Sigmoid colon (tissue), 7 donors: ENCODE data around the gene FOXO6. TPM values are rescaled to one million over a fixed set of nuclear protein-coding genes. Genes with fewer than 3 reads are reported as not detected.

ENCODE experiments used
- DNase-seq: peaks from one replicate; pipeline ENCODE4 v3.0.0-alpha.2; 2019
- H3K27ac ChIP-seq, 4 donors: fragments of 200-600 bp; sonication (generic); one replicate each; pipeline ENCODE4 v1.5.1; 2016 to 2019; ENCODE audit warnings: mild to moderate bottlenecking in 1 of 4
- H3K27me3 ChIP-seq, 3 donors: fragments of 200-600 bp; sonication (generic); one replicate each; pipeline ENCODE4 v1.5.1; 2019; ENCODE audit warnings: mild to moderate bottlenecking in 1 of 3
- H3K36me3 ChIP-seq, 4 donors: fragments of 200-600 bp; sonication (generic); one replicate each; pipeline ENCODE4 v1.5.1; 2016 to 2019
- H3K4me1 ChIP-seq, 4 donors: fragments of 200-600 bp; sonication (generic); one replicate each; pipeline ENCODE4 v1.5.1; 2017 to 2019
- H3K4me3 ChIP-seq, 4 donors: fragments of 200-600 bp; sonication (generic); one replicate each; pipeline ENCODE4 v1.5.1; 2017 to 2019; ENCODE audit warnings: mild to moderate bottlenecking in 2 of 4, moderate library complexity in 1 of 4
- H3K9me3 ChIP-seq, 4 donors: fragments of 200-600 bp in 3 of 4; sonication (generic) in 3 of 4; one replicate each; pipeline versions ENCODE4 v1.5.1 to v1.6.1; 2013 to 2019
- CTCF ChIP-seq, 4 experiments: fragments of 450-650 bp in 3 of 4; fragments of 200-600 bp in 1 of 4; IDR thresholded peaks; one replicate each; pipeline ENCODE4 v1.5.1; 2016 to 2019; ENCODE audit warnings: antibody characterized with exemption in 4 of 4, mild to moderate bottlenecking in 3 of 4, moderate library complexity in 2 of 4
- EP300 ChIP-seq, 4 donors: sonication (generic); formaldehyde crosslinking; IDR thresholded peaks; one replicate each; pipeline ENCODE4 v1.6.1; 2017; ENCODE audit warnings: antibody characterized with exemption in 4 of 4
- POLR2A ChIP-seq, 2 donors: fragments of 450-650 bp; IDR thresholded peaks; one replicate each; pipeline ENCODE4 v1.6.1; 2016; ENCODE audit warnings: antibody characterized with exemption in 2 of 2, mild to moderate bottlenecking in 2 of 2, moderate library complexity in 2 of 2
- POLR2AphosphoS5 ChIP-seq, 4 donors: sonication (generic); formaldehyde crosslinking; IDR thresholded peaks; one replicate each; pipeline ENCODE4 v1.6.1; 2017; ENCODE audit warnings: antibody characterized with exemption in 4 of 4
- WGBS, 2 donors: extraction: QIAGEN DNeasy Blood & Tissue Kit; methylation state at CpG; one replicate each; pipeline ENCODE4 v1.1.7; 2013; 5-methylcytosine and 5-hydroxymethylcytosine counted together
- intact Hi-C: fragments of 100-400 bp; cut with DNase I; formaldehyde crosslinking; loops from one replicate; pipeline ENCODE4 v1.15.1; 2023
- polyA plus RNA-seq, 3 donors: library from polyadenylated mRNA; stranded (reverse); fragments of 200-250 nt; gene quantifications; one replicate each; pipeline ENCODE4 v1.2.3, GENCODE V29; 2013
- total RNA-seq, 4 donors: library from RNA; depleted of rRNA; stranded (reverse); fragments of >200 nt; gene quantifications; one replicate each; pipeline ENCODE4 v1.1.0, GENCODE V29; 2016
- donor health status: healthy with polysubstance abuse.
- donor health status: Bipolar disorder and iron deficiency.
- donor health status: healthy.

Gene FOXO6
- total and polyA plus RNA-seq, 7 donors = 0.20 to 1.4 (median 0.81) TPM; not detected in 2

- intact Hi-C loops = no loop called here
- Histone ChIP-seq H3K36me3 (no peaks in the 10 kb centered on the region), H3K27ac (no peak overlapping the region), H3K4me3 (no peak overlapping the region), H3K4me1 (peaks cover 0 to 39% (median 34%) of the 10 kb centered on the region in 4 donors), H3K27me3 (no peaks in the 10 kb centered on the region), H3K9me3 (no peaks in the 10 kb centered on the region)
- no peak for DNase-seq
- no peak for TF ChIP-seq POLR2AphosphoS5 (IDR thresholded peaks at IDR 0.05)
- no peak for TF ChIP-seq CTCF (IDR thresholded peaks at IDR 0.05)
- no peak for TF ChIP-seq EP300 (IDR thresholded peaks at IDR 0.05)
- no peak for TF ChIP-seq POLR2A (IDR thresholded peaks at IDR 0.05)
- 88 to 90% methylated on average over 16 of the region's 16 CpGs for WGBS, 2 donors
These were observed 67.8 kb downstream of the FOXO6 start for GRCh38 chr1:41428738-41429640.

- H3K4me1 ChIP-seq = peaks cover 0 to 40% (median 34%) of the 10 kb centered on the region in 4 donors
- no peaks in the 10 kb centered on the region for H3K27me3 ChIP-seq
- H3K9me3 ChIP-seq = no peaks in the 10 kb centered on the region
- DNase-seq = no peak
- TF ChIP-seq POLR2A (IDR thresholded peaks at IDR 0.05) = no peak
- TF ChIP-seq EP300 (IDR thresholded peaks at IDR 0.05) = no peak
- no peak for TF ChIP-seq POLR2AphosphoS5 (IDR thresholded peaks at IDR 0.05)
- no peak for TF ChIP-seq CTCF (IDR thresholded peaks at IDR 0.05)
- H3K36me3 ChIP-seq = no peaks in the 10 kb centered on the region
- intact Hi-C loops = loop anchor here (5.0 kb wide), 3 partner anchors 68 to 162 kb away; no protein-coding TSS in a partner anchor
- H3K4me3 ChIP-seq = no peak overlapping the region
- 72 to 84% methylated on average over 5 of the region's 5 CpGs for WGBS, 2 donors
- H3K27ac ChIP-seq = peak overlapping the region in 1 of 4 donors; percentile 33
These were observed 68.4 kb downstream of the FOXO6 start for GRCh38 chr1:41429641-41430035.

- Histone ChIP-seq H3K4me1 (peaks cover 0 to 40% (median 34%) of the 10 kb centered on the region in 4 donors), H3K9me3 (no peaks in the 10 kb centered on the region), H3K27ac (peak overlapping the region in 3 of 4 donors; percentile 4 to 37 (median 33)), H3K27me3 (no peaks in the 10 kb centered on the region), H3K36me3 (no peaks in the 10 kb centered on the region), H3K4me3 (no peak overlapping the region)
- WGBS, 2 donors = 25 to 68% methylated on average over 4 of the region's 4 CpGs
- DNase-seq = no peak
- TF ChIP-seq POLR2AphosphoS5 (IDR thresholded peaks at IDR 0.05) (no peak), CTCF (IDR thresholded peaks at IDR 0.05) (no peak), POLR2A (IDR thresholded peaks at IDR 0.05) (no peak), EP300 (IDR thresholded peaks at IDR 0.05) (no peak)
- intact Hi-C loops = loop anchor here (5.0 kb wide), 3 partner anchors 67 to 163 kb away; no protein-coding TSS in a partner anchor
These were observed 68.8 kb downstream of the FOXO6 start for GRCh38 chr1:41430069-41430468.

- H3K27me3 ChIP-seq = peaks cover 0 to 3% (median 0%) of the 10 kb centered on the region in 3 donors
- H3K4me3 ChIP-seq = no peak overlapping the region
- intact Hi-C loops = loop anchor here (5.0 kb wide), 3 partner anchors 67 to 163 kb away; no protein-coding TSS in a partner anchor
- no peaks in the 10 kb centered on the region for H3K36me3 ChIP-seq
- peak overlapping the region in 3 of 4 donors; percentile 4 to 37 (median 33) for H3K27ac ChIP-seq
- TF ChIP-seq CTCF (IDR thresholded peaks at IDR 0.05) (no peak), EP300 (IDR thresholded peaks at IDR 0.05) (no peak), POLR2A (IDR thresholded peaks at IDR 0.05) (no peak), POLR2AphosphoS5 (IDR thresholded peaks at IDR 0.05) (no peak)
- no peak for DNase-seq
- peaks cover 0 to 40% (median 34%) of the 10 kb centered on the region in 4 donors for H3K4me1 ChIP-seq
- WGBS, 2 donors = 80 to 86% methylated on average over 4 of the region's 4 CpGs
- H3K9me3 ChIP-seq = no peaks in the 10 kb centered on the region
These were observed 69.3 kb downstream of the FOXO6 start for GRCh38 chr1:41430582-41430981.
